Coronary artery (tissue), 2 donors: ENCODE data around the gene UBAC1.
"Not testable (repeated sequence)": the region's sequence is repeated elsewhere in the genome, so short reads cannot be mapped to it uniquely, and the experiment has no call there.

Source experiments
- DNase-seq: peaks from one replicate; pipeline ENCODE4 v3.0.0-alpha.2; 2017; ENCODE audit warnings: low spot score
- H3K27ac ChIP-seq, 2 donors: fragments of 200-600 bp; sonication (generic); one replicate each; pipeline ENCODE4 v1.5.1; 2016 to 2019
- H3K4me3 ChIP-seq: fragments of 200-600 bp; sonication (generic); 2 replicates; pipeline ENCODE4 v1.5.1; 2016; ENCODE audit warnings: mild to moderate bottlenecking, moderate library complexity
- TF ChIP-seq, protein P1 (sequence below): fragments of 200-600 bp; sonication (generic); IDR thresholded peaks from one replicate; pipeline ENCODE4 v1.5.1; 2019; ENCODE audit warnings: antibody characterized with exemption

UBAC1 gene

DNA sequence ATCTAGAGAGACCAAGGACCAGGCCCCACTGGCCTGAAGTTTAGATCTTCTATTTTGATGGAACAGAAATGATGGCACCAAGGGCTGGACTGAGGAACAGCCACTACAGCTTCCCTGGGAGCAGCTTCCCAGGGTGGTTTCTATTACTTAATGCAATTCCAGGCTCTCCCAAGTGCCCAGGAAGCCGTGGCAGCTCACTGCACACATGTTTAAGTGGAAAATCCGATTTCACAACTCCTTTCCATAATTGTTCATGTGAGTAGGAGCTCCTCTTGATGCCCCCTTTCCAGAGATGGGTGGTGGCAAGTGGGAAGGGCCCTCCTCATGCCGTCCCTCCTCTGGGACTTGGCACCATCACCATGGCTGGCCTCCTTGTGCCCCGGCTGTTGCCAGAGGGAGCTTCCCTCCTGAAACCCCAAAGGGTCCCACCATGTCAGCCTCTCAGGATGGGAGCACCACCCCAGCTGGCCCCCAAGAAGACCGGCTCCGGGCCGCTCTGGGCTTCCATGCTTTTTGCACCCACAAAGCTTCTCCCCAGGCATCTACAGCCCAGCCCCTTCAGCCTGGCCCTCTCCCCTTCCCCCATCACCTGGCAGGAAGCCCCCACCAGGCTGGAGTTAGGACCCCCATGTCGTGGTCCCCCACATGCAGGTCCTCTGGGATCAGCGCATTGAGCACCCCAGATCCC is 9.1 kb upstream of the UBAC1 start:
- no peak for DNase-seq
- TF ChIP-seq, protein P1, sequence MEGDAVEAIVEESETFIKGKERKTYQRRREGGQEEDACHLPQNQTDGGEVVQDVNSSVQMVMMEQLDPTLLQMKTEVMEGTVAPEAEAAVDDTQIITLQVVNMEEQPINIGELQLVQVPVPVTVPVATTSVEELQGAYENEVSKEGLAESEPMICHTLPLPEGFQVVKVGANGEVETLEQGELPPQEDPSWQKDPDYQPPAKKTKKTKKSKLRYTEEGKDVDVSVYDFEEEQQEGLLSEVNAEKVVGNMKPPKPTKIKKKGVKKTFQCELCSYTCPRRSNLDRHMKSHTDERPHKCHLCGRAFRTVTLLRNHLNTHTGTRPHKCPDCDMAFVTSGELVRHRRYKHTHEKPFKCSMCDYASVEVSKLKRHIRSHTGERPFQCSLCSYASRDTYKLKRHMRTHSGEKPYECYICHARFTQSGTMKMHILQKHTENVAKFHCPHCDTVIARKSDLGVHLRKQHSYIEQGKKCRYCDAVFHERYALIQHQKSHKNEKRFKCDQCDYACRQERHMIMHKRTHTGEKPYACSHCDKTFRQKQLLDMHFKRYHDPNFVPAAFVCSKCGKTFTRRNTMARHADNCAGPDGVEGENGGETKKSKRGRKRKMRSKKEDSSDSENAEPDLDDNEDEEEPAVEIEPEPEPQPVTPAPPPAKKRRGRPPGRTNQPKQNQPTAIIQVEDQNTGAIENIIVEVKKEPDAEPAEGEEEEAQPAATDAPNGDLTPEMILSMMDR: no peak
- Histone ChIP-seq H3K27ac (no peak overlapping the region), H3K4me3 (no peak overlapping the region)

DNA sequence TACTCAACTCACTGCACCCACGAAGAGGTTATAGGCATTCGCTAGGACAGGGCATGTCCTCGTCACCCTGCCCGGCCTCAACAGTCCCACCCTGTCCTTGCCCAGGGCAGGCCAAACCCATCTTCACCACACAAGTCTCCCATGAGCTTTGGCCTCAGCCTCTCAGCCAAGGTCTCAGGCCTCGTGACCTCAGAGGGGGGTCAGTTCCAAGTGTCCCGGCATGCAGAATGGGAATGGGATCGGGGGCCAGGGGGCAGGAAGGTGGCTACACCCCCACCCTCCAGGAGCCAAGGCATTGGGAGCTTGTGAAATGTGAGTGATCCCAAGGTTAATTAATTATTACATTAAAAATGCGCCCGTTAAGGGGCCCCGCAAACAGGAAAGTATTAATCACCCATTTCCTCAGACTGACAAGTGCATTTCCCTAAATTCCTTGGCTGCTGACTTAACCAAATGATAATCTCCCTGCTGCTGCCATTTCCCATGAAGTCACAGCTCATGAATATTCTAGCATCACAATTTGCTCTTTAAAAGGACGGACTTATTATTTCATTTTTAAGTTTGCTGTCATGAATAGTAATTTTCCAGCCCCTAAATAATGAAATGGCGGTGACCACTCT is 8.0 kb upstream of the UBAC1 start:
- DNase-seq: no peak
- TF ChIP-seq, protein P1: no peak
- Histone ChIP-seq H3K4me3 (no peak overlapping the region), H3K27ac (peak overlapping the region in 1 of 2 donors; percentile 13)

DNA sequence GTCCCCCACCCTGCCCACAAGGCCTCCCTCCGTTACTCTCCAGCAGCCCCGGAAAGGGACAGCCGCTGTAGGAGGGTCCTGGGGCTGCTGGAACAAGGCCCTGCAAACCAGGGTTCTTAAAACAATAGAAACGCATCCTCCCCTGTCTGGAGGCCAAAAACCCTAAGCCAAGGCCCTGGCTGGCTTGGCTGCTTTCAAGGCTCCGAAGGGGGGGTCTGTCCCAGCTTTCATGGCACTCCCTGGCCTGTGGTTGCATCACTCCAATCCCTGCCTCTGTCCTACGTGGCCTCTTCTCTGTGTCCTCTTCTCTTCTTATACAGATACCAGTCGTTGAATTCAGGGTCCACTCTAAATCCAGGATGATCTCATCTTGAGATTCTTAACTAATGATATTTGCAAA is 7.4 kb upstream of the UBAC1 start:
- DNase-seq: no peak
- Histone ChIP-seq H3K27ac (peak overlapping the region in 1 of 2 donors; percentile 1), H3K4me3 (no peak overlapping the region)
- TF ChIP-seq, protein P1: no peak

DNA sequence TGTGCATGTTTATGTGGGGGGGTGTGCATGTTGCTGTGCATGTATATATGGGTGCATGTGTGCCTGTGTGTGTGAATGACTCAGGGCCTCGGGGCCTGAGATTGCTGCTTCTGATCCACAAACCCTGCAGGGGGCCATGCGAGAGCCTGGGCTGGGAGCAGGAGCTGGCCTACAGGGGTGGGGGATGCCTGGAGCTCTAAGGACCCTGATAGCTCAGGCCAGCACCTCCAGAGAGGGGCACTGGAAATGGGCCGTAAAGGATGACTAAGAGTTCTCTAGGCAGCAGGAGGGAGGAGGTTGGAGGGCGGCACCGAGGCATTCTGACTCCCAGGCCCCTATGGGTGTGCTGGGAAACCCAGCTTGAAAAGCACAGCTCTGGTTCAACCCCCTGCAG is 6.9 kb upstream of the UBAC1 start:
- TF ChIP-seq, protein P1: no peak

DNA sequence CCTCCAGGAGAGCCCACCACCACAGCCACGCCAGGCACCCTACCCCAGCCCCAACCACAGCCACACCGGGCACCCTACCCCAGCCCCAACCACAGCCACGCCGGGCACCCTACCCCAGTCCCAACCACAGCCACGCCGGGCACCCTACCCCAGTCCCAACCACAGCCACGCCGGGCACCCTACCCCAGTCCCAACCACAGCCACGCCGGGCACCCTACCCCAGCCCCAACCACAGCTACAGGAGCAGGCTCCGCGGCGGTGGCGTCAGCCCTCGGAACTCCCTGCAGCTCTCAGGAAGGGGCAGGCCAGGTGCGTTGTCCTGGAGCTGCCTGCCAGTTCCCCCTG is 5.7 kb upstream of the UBAC1 start:
- not testable (repeated sequence) for DNase-seq, H3K4me3 ChIP-seq, H3K27ac ChIP-seq

More for the DNA sequence above, 6.9 kb upstream of the UBAC1 start:
- Histone ChIP-seq H3K4me3 (no peak overlapping the region), H3K27ac (no peak overlapping the region)
- no peak for DNase-seq

DNA sequence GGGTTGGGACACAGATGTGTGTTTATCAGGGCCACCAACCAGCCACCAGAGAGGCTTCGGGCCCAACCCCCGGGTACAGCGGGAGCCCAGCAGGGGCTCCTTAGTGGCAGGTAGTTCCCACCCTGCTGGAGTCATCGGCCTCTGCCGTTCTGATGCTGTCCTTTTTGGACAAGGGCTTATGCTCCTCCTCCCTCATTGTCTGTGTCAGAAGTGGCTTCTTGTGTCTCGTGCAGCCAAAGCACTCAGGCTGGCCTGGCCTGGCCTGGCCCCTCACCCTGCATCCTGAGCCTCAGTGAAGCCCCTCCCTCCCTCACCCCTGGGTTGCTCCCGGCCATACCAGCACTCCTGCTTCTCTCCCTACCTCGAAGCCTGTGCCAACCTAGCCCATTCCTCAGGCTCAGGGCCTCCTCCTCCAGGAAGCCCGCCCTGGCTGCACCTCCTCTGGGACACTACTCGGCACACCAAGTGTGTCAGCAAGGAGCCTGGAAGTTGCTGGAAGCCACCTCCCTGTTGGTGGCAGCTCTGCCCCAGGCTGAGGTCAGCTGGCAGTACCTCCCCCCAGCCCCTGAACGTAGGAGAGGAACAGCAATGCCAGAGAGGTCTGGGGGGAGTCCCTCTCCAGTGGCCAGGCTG is 4.1 kb upstream of the UBAC1 start:
- no peak overlapping the region for H3K27ac ChIP-seq
- no peak overlapping the region for H3K4me3 ChIP-seq
- no peak for DNase-seq
- TF ChIP-seq, protein P1: no peak

DNA sequence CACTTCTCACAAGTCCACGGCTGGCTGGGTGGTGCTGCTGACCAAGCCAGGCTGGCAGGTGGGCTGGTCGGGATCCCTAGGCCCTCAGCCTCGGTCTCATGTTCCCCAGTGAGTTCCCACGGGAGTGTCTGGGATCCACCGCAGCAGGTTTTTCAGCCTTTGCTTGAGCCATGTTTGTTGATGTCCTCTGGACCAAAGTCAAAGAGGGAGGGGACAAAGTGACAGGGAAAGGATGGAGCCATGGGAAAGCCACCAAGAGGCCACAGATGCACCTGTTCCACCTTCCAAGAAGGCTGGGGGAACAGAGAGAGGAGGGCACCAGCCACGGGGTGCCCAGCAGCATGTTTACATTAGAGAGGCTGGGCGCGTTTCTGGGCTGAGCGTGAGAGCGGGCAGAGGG is 2.8 kb upstream of the UBAC1 start:
- no peak overlapping the region for H3K27ac ChIP-seq
- DNase-seq: no peak
- TF ChIP-seq, protein P1: no peak
- H3K4me3 ChIP-seq: no peak overlapping the region
